Bone marrow (tissue), 2 donors: Measurements from ENCODE around the gene CLEC4G.
"Not testable (repeated sequence)": the region's sequence is repeated elsewhere in the genome, so short reads cannot be mapped to it uniquely, and the experiment has no call there.

Source experiments
- DNase-seq, 2 donors: peaks; one replicate each; lab custom pipeline; 2025; lab: John Stamatoyannopoulos, UW

Gene CLEC4G

DNA sequence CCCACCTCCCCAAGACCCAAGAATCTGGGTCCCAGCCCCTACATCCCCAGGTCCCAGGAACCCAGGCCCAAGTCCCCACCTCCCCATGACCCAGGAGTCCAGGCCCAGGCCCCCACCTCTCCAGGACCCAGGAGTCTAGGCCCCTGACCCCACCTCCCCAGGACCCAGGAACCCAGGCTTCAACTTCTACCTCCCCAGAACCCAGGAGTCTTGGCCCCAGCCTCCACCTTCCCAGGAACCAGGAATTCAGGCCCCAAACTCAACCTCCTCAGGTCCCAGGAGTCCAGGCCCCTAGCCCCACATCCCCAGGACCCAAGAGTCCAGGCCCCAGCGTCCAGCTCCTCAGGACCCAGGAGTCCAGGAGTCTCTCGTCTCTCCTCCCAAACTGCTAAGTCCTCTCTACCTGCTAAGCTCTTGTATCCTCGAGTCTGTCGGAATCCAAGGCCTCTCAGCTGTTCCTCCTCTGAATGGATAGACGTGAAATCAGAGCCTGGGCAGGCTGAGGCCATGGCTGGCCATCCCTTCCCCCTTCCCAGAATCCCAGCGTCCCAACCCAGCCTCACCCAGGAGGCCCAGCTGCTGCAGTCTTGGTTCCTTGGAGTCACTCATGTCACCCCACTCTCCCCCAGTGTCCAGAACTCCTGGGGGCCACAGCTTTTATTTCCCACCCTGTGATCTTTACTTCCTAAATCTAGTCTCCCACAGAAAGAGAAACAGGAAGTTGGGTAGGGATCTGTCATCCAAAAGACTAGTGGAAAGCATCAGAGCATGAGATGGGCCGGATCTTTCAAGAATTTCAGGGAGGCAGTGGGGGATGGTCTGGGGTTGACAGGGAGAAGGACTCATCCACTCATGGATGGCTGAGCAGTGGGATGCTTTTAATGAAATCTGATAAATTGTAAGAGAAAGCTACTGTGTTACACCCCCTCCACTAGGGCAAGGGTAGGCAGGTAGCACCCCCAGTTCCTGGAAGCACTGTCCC is 15.3 kb upstream of the CLEC4G start, which contains the start of gene CD209:
TSS of gene CD209 (minus strand) at position 632 of the 982 bp plus-strand sequence. CDS start at position 609, 23 bp downstream.
- DNase-seq: no peak

DNA sequence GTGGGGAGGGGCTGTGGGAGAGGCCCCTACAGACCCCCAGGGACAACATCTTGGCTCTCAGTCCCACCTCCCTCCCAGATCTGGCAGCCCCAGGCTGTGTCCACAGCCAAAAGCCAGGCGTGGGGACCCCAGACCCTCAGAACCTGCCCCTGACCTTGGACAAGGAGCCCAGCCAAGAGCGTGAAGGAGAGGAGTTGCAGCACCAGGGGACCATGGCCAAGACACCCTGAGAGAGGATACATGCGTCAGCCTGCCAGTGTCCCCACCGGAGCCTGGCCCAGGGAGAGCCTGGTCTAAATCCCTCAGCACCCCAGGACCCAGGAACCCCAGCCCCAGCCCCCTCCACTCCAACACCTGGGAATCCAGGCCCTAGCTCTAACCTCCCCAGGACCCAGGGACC is 14.4 kb upstream of the CLEC4G start:
- DNase-seq: not testable (repeated sequence)

DNA sequence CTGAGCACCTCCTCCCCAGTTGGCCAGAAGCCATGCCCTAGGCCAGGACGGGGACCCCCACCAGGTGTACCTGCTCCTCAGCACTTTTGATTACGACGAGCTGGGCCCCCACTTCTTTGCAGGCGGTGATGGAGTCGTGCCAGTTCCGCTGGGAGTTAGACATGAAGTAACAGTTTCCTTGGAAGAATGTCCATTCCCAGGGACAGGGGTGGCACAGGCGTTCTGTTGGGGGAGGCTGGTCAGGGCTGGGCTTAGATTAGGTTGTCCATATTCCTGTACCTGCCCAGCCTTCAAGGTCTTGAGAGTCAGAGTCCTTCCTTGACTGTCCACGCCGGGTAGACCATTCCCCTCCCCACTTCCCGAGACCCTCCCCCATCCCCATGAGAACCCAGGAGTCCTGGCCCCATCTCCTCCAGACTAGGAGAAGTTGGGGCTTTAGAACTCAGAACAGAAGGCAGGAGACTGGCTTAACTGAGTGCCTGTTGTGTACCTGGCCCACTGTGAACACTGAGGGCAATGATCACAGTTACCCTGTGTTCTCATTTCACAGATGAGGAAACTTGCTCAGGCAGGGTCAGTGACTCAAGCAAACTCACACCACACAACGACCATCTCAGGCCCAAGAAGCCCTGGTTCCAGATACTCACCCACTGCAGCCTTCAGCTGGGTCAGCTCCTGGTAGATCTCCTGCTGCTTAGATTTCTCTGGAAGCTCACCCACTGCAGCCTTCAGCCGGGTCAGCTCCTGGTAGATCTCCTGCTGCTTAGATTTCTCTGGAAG is 13.2 kb upstream of the CLEC4G start:
- no peak for DNase-seq

DNA sequence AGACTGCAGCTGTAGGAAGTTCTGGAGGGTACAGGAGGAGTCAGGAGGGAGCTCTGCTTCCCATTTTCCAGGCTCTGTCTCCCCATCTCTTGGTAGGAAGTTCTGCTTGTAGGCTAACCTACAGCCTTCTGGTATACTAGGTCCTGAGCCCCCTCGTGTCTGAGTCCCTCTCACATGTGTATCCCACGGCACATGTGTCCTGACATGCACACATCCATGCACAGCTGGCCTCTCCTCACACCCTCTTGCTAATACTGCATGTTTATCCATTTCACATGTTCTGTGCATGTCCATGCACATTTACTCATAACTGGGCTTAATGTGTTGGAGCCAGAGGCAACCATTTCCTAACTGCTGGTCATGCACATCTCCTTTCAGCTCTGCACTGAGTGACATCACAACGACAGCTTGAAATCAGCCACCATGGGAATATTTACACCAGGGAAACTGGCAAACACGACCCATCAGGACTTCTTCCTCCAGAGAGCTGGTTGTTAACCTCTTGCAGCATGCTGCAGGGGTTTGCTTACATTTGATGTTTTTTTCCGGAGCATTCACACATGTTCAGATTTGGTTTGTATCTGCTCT is 12.4 kb upstream of the CLEC4G start:
- no peak for DNase-seq

DNA sequence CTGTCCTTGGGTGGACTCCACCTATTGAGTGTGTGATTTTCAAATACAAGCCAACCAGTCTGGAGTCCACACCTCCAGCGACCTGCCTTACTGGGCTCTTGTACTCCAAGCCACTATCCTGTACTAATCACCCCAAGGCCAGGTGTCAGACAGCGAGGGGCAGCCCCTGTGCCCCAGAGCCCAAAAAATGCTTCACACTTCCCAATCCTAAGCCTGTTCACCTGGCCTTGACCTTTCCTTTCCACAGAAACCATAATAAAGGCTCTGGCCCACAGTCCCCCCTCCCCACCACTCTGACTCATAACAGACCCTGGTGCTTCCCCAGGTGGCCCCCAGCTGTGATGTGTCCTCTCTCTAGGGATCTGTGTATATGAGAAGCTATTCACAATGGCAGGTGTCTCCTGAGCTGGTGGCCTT is 11.5 kb upstream of the CLEC4G start:
- DNase-seq: no peak

DNA sequence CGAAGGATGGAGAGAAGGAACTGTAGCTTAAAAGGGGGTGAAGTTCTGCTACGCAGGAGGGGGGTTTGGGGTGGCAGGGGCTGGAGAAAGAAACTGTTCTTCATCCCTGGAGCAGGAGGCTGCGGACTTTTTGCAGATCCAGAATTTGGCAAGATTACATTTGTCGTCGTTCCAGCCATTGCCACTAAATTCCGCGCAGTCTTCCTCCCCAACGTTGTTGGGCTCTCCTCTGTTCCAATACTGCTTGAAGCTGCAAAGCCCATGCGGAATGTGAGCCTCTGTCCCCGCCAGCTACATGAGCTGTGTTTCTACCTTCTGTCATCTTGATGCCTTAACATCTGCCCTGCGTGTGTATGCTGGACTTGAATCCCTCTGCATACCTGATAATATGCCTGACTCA is 11.1 kb upstream of the CLEC4G start:
- DNase-seq: no peak

DNA sequence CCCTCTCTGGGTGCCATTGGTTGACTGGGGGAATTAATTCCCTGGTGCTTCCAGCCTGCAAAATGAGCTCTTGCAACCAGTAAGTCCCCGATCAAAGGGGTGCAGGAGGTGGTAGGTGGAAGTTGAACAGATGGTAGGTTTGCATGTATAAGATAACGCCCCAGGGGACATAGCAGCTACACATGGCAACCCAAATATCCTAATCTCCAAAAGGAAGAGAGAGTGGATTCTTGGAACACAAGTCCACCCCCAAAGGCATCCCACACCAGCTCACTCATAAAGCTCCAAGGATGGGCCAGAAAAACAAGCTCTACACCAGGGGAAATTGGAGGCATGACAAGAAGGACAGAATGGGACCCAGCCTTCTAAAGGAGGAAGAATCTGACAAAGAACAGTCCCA is 10.7 kb upstream of the CLEC4G start:
- DNase-seq: no peak

DNA sequence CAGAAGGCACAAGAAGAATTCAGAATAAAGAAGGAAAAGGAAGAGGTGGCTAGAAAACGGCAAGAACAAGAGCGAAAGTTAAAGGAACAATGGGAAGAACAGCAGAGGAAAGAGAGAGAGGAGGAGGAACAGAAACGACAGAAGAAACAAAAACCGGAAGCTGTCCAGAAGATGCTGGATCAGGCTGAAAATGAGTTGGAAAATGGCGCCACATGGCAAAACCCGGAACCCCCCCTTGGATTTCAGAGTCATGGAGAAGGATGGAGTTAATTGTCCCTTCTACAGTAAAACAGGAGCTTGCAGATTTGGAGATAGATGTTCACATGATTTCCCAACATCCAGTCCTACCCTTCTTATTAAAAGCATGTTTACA is 8.8 kb upstream of the CLEC4G start:
- no peak for DNase-seq

DNA sequence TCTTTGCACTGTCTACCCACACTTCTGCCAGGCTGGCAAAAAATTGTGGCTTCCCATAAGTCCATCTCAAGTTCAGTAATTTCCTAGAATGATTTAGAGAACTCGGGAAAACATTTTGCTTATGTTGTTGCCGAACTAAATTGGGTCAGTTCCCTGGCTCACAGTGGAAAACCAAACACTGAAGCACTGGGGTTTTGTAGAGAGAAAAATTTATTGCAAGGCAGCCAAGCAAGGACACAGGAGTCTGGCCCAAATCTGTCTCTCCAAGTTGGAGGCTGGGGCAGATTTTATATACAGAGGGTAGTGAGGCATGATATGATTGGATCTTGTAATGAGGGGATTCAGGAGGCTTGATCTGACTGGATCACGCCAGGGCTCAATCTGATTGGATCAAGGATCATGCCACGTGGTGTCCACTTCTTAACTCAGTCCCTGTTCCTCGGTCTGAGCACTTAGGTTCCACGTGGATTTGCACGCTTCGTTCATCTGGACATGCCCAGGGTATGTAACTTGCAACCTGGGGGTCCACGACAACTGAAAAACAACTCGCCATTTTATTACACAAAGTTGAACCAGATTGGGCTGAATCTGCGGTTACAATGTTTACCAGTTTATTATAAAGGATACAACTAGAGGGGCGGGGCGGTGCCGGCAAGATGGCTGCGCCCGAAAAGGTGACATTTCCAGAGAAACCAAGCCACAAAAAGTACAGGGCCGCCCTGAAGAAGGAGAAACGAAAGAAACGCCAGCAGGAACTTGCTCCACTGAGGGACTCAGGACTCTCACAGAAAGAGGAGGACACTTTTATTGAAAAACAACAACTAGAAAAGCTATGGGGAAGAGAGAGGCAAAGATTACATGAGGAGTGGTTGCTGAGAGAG is 8.1 kb upstream of the CLEC4G start:
- DNase-seq: no peak

DNA sequence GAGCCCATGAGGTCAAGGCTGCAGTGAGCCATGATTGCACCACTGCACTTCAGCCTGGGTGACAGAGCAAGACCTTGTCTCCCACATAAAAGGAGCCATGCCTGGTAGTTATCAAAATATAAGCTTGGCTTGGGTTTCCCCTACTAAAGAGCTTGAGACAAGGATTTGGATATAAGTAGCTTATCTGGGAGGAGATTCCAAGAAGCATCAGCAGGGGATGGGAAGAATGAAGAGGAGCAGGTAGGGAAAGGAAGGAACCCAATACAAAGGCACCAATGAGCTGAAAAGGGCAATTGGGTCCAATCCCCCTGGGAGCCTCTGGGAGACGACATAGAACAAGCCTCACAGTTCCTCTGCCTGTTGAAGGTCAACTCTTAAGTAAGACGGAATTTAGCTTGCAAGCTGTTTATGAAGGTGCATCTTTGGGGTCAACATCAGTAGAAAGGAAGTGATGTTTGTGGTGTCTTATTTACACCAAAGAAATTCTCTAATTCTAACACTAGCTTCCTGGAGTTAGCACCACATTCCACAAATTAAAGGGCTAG is 7.4 kb upstream of the CLEC4G start:
- DNase-seq: no peak

DNA sequence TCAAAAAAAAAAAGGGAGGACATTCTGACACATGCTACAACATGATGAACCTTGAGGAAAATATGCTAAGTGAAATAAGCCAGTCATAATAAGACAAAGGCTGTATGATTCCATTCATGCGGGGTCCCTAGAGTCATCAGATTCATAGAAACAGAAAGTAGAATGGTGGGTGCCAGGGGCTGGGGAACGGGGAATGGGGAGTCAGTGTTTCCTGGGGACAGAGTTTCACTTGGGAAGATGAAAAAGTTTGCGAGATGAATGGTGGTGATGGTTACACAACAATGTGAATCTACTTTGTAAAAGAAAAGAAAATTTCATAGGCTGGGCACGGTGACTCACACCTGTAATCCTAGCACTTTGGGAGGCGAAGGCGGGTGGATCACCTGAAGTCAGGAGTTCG is 6.1 kb upstream of the CLEC4G start:
- DNase-seq: no peak

DNA sequence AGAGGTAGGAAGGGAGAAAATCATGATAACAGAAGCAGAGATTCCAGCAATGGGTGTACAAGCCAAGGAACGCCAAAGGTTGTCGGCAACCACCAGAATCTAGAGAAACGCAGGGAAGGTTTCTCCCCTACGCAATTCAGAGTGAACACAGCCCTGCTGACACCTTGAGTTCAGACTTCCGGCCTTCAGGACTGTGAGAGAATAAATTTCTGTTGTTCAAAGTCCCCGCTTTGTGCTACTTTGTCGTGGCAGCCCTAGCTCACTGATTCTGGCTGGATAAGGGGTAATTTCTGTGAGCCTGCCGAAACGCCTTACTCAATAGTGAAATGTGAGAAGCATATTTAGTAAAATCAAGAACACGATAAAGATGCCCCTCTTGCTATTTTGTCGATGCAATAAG is 5.3 kb upstream of the CLEC4G start:
- no peak for DNase-seq

DNA sequence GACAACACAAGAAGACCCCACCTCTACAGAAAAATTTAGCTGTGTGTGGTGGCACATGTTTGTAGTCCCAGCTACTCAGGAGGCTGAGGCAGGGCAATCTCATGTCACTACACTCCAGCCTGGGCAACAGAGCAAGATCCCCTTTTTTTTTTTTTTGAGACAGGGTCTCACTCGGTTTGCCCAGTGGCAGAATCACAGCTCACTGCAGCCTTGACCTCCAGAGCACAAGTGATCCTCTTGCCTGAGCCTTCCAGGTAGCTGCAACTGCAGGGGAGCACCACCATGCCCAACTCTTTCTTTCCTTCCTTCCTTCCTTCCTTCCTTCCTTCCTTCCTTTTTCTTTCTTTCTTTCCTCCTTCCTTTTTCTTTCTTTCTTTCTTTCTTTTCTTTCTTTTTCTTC is 4.2 kb upstream of the CLEC4G start:
- no peak for DNase-seq

DNA sequence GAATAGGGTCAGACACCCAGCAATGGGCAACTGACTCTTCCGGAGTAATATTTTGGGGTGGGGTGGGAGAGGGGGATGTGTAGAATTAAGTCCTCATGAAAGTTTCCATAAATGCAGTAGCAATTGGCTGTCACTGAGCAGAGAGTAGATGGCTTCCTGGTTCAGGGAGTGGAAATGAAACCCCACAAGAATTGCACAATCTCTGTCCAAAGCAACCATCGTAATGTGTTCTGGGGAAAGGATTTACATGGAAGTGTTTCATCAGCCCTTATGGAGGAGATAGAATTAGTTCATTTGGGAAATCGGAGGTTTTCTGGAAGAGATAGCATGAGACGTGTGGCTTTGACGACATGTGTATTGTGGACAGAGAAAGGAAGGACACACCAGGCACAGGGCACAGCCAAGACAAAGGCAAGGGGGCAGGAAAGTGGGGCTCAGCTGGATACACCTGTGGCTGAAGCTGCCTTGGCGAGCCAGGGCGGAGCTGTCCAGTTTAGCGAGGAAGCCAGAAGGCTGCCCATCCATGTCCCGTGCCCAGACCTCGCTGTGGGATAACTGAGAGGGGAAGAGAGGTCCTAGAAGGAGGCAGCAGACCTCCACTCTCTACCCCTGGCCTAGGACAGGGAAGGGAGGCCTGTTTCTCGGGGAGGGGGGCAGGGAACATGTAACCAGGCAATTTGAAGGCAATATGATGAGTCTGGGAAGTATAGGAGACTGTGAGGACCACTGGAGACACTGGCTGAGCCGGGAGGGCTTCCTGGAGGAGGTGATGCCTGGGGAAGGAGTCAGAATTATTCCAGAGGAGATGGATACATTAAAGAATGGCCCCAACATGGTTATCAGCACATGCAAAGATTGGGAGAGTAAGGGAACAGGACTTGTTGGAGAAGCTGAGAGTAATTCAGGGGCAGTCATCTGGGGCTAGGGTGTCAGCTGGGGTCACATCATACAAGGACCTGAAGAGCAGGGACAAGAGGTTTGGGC is 2.6 kb upstream of the CLEC4G start:
- no peak for DNase-seq

DNA sequence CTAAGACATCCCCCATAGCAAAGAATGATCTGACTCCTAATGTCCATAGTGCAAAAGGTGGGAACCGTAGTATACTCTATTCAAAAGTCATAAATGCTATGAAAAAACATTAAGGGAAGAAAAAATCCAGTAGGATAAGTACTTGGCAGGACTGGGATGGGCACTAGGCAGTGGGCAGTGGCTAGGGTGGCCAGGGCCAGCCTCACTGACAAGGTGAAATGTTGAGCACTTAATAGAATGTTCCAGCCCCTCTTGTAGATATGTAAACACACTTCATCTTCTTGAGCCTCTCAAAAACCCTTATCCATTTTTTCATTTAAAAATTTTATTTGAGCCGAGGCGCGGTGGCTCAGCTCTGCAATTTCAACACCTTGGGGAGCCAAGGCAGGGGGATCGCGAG is 1.5 kb upstream of the CLEC4G start:
- no peak for DNase-seq

DNA sequence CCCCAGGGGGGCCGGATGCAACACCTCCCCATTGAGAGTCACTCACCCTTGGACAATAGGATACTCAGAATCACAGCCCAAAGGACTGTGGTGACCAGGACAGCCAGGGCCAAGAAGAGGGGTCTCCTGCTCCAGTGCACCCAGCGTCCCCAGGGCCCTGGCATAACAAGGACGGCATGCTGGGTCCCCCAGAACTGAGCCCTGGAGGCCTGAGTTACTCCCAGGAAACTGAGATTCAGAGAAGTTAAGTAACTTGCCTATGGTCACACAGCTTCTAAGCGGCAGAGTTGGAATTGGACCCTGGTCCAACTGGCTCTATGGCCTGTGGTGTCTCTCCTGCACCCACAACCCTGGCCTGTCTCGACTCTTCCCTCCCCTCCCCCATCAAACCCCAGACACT is 295 bp downstream of the CLEC4G start:
- DNase-seq: no peak

DNA sequence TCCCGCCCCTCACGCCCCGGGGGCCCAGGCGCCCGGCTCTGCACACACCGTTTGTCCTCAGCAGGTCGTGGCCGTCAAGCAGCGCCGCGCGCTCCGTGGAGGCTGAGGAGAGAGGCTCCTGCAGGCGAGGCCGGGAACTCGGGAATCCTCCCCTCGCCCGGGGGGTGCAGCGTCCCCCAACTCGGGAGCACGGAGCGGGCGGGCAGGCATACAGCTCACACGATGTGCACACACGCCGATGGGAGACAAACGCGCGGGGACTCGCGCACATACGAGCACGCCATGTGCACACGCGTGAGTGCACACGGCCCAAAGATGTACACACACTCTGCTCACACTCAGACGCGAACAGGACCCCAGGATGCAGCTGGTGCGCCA is 703 bp downstream of the CLEC4G start:
- no peak for DNase-seq

DNA sequence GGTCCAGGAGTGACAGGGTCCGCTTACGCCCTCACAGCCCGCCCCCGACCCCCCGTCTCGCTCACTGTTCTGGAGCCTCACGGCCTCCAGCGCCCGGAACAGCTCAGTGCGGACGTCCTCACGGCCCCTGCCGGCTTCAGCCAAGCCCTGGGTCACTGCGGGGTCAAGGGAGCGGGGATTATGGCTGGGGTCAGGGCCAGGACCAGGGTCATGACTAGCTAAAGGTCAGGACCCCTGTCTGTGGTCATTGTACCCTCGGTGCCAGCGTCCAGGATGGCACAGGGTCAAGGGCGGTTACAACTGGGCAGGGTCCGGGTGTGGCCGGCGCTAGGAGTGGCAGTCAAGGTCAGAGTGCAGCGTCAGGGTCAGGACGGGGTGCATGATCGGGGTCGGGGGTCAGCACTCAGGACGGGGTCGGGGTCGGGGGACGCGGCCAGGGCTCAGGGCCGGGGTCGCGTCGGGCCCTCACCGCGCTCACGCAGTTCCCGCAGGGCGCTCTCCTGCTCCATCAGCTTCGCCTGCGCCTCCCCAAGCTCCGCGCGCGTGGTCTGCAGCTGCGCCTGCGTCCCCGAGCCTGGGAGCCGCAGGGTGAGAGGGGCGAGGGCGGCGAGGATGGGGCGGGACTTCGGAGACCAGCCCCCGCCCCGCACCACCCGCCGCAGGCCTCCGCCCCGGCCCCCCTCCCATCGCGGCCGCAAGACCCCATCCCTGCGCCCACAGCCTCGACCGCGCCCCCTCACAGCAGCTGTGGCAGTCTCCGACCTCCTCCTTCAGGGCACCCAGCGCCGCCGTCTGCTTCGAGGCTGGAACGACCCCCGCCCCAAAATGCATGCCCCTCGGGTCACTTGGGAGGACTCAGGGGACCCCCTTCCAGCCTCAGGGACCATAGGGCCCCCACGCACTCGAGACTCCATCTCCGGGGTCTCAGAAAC is 1.4 kb downstream of the CLEC4G start:
- no peak for DNase-seq

DNA sequence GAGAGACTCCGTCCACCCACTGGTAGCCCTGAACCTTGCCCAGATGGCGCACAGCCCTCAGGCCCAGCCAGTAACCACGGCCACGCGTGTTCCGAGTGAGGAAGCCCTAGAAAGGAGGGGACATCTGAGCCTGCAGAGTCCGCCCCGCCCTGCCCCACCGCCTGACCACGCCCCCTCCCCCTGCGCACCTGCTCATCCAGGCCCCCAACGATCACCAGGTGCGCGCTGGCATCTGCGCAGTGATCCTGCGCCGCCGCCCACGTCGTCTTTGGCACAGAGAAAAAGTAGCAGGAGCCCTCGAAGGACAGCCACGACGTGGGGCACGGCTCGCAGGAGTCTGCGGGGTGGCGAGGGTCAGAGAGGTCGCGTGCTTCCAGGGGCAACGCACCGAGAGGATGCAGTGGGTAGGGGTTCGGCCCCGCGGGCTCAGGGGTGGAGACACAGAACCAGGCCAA is 2.1 kb downstream of the CLEC4G start:
- DNase-seq: no peak
